HepG2 (cell line): ENCODE data around the gene TSLP. TPM values are rescaled to one million over a fixed set of nuclear protein-coding genes. Genes with fewer than 3 reads are reported as not detected.

Source experiments
- ATF7-NPFF ChIP-seq: sonication (generic); formaldehyde crosslinking; IDR thresholded peaks from 2 replicates; pipeline ENCODE4 v1.8.1; 2023; ENCODE audit warnings: mild to moderate bottlenecking, low read depth, missing genetic modification reagents, moderate library complexity
- CREM ChIP-seq, 2 experiments: sonication (generic) in 1 of 2; formaldehyde crosslinking in 1 of 2; IDR thresholded peaks; 2 replicates each; pipeline versions ENCODE4 v1.4.0 to v1.6.1; 2016 to 2020; ENCODE audit warnings: antibody characterized with exemption in 1 of 2, mild to moderate bottlenecking in 1 of 2, missing genetic modification reagents in 1 of 2
- DR1 ChIP-seq: sonication (generic); formaldehyde crosslinking; IDR thresholded peaks from 2 replicates; pipeline ENCODE4 v1.8.0; 2021; ENCODE audit warnings: mild to moderate bottlenecking, missing genetic modification reagents, inconsistent platforms
- HNRNPH1 ChIP-seq: fragments of 200-400 bp; formaldehyde crosslinking; optimal IDR thresholded peaks from 2 replicates; pipeline ENCODE3; 2017; ENCODE audit warnings: mild to moderate bottlenecking, low read depth, low read length
- MED8 ChIP-seq: sonication (generic); formaldehyde crosslinking; IDR thresholded peaks from 2 replicates; pipeline ENCODE4 v1.8.1; 2023; ENCODE audit warnings: mild to moderate bottlenecking, missing genetic modification reagents; ENCODE audit not compliant: insufficient replicate concordance
- NRL ChIP-seq: sonication (generic); formaldehyde crosslinking; IDR thresholded peaks from 2 replicates; pipeline ENCODE4 v1.5.0; 2020; ENCODE audit warnings: missing genetic modification reagents, mild to moderate bottlenecking, moderate library complexity, borderline replicate concordance
- PRMT3 ChIP-seq: sonication (generic); formaldehyde crosslinking; IDR thresholded peaks from 2 replicates; pipeline ENCODE4 v1.8.1; 2022; ENCODE audit warnings: low read depth, mild to moderate bottlenecking, moderate library complexity, missing genetic modification reagents, borderline replicate concordance
- SETDB1 ChIP-seq: sonication (generic); formaldehyde crosslinking; IDR thresholded peaks from 2 replicates; pipeline ENCODE4 v1.5.1; 2020; ENCODE audit warnings: missing genetic modification reagents, mild to moderate bottlenecking, borderline replicate concordance
- SMC3 ChIP-seq: IDR thresholded peaks from 2 replicates; pipeline ENCODE4 v1.6.1; 2011; ENCODE audit warnings: low read length, improper control_type of control experiment
- ZNF180 ChIP-seq: sonication (generic); formaldehyde crosslinking; IDR thresholded peaks from 2 replicates; pipeline ENCODE4 v1.4.0; 2020; ENCODE audit warnings: low read depth, missing genetic modification reagents, borderline replicate concordance
- ZNF354B ChIP-seq: sonication (generic); formaldehyde crosslinking; IDR thresholded peaks from 2 replicates; pipeline ENCODE4 v1.8.0; 2022; ENCODE audit warnings: mild to moderate bottlenecking, missing genetic modification reagents
- ZNF552 ChIP-seq: sonication (generic); formaldehyde crosslinking; IDR thresholded peaks from 2 replicates; pipeline ENCODE4 v1.9.0; 2022; ENCODE audit warnings: missing genetic modification reagents, mild to moderate bottlenecking, borderline replicate concordance
- ZNF7 ChIP-seq: IDR thresholded peaks from 2 replicates; pipeline ENCODE4 v1.6.1; 2016; ENCODE audit warnings: missing biosample characterization, missing genetic modification reagents
- ZNF773 ChIP-seq: sonication (generic); formaldehyde crosslinking; IDR thresholded peaks from 2 replicates; pipeline ENCODE4 v1.4.0; 2020; ENCODE audit warnings: missing genetic modification reagents, borderline replicate concordance
- polyA plus RNA-seq, 8 experiments: library from polyadenylated mRNA; depleted of rRNA in 3 of 8; stranded (reverse) in 7 of 8; unstranded in 1 of 8; fragments of >200 nt; fragmentation: Illumina TruSeq in 4 of 8; extraction: Trizol in 4 of 8; gene quantifications; 2 replicates each; pipeline versions ENCODE4 v1.2.1 to v1.2.3, GENCODE V29; 2011 to 2016; ENCODE audit warnings: low read depth in 4 of 8, missing spikeins in 1 of 8, mixed read lengths in 1 of 8; ENCODE audit not compliant: insufficient read depth in 1 of 8
- total RNA-seq, 5 experiments: library from RNA; depleted of rRNA; stranded (reverse); fragments of >200 nt; fragmentation: Illumina TruSeq; extraction: Trizol; gene quantifications; 2 replicates each; pipeline ENCODE4 v1.2.3, GENCODE V29; 2016; ENCODE audit warnings: low read depth in 1 of 5
- TF ChIP-seq, protein P1 (sequence below): sonication (generic); formaldehyde crosslinking; IDR thresholded peaks from 2 replicates; pipeline ENCODE4 v1.8.1; 2023; ENCODE audit warnings: mild to moderate bottlenecking, inconsistent platforms, moderate library complexity, missing genetic modification reagents, borderline replicate concordance
- TF ChIP-seq, protein P2 (sequence below): conservative IDR thresholded peaks from 2 replicates; pipeline ENCODE4 v1.6.1; 2018; ENCODE audit warnings: missing genetic modification reagents
- TF ChIP-seq, protein P3 (sequence below): sonication (generic); formaldehyde crosslinking; IDR thresholded peaks from 2 replicates; pipeline ENCODE4 v1.4.0; 2020; ENCODE audit warnings: mild to moderate bottlenecking, missing genetic modification reagents
- TF ChIP-seq, protein P4 (sequence below): sonication (generic); formaldehyde crosslinking; conservative IDR thresholded peaks from 2 replicates; pipeline ENCODE4 v1.5.0; 2020; ENCODE audit warnings: missing genetic modification reagents
- TF ChIP-seq, protein P5 (sequence below): sonication (generic); formaldehyde crosslinking; IDR thresholded peaks from 2 replicates; pipeline ENCODE4 v1.9.0; 2021; ENCODE audit warnings: missing genetic modification reagents, mild to moderate bottlenecking, borderline replicate concordance
- TF ChIP-seq, protein P6 (sequence below): sonication (generic); formaldehyde crosslinking; IDR thresholded peaks from 2 replicates; pipeline ENCODE4 v1.8.1; 2023; ENCODE audit warnings: missing genetic modification reagents, mild to moderate bottlenecking, borderline replicate concordance

TSLP gene
- total and polyA plus RNA-seq, 2 of the 13 experiments (the other 11 are each of a cell fraction or from before 2014, with no cell fraction given): not detected

DNA sequence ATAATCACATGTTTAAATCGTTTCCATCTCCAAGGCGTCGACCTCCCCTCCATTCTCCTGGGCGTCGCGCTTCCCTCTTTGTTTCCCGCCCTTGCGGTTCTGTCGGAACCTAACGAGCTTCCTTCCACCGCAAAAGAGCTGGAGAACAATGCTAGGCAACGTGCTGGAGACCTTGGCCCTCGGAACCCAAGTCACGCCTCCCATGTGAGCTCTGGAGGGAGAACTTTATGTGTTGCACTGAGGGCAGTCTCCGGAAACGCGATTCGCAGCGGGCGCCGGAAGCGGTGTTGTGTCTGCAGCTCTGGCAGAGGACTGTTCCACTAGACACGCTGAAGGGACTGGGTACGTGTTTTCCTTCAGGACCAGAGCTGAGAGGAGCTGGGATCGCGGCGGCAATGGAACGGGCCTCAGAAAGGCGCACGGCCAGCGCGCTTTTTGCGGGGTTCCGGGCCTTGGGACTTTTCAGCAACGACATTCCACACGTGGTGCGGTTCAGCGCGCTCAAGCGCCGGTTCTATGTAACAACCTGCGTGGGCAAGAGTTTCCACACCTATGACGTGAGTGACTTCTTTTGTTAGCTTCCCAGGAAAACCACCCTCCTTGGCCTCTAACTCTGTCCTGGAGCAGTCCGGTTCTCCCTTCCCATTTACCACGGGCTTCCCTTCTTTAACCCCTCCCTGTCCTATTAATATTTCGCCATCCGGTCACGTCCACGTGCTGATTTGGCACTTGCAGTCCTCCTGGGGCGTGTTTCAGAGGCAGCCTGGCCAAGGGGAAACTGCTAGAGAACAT lies 20.7 kb downstream of the TSLP start, which contains the start of gene WDR36 (continued):
- TF ChIP-seq, protein P1, sequence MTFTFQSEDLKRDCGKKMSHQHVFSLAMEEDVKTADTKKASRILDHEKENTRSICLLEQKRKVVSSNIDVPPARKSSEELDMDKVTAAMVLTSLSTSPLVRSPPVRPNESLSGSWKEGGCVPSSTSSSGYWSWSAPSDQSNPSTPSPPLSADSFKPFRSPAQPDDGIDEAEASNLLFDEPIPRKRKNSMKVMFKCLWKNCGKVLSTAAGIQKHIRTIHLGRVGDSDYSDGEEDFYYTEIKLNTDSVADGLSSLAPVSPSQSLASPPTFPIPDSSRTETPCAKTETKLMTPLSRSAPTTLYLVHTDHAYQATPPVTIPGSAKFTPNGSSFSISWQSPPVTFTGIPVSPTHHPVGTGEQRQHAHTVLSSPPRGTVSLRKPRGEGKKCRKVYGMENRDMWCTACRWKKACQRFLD (CRISPR knock-in tag): peak; percentile 92; the same call in 1 of the 2 replicates
- TF ChIP-seq SMC3 (no peak; the same call in 1 of the 2 replicates), DR1 (CRISPR knock-in tag) (peak; percentile 57; the same call in 1 of the 2 replicates), ZNF552 (peak; percentile 99), NRL (CRISPR knock-in tag) (peak; percentile 94), ZNF354B (CRISPR knock-in tag) (peak; percentile 98), HNRNPH1 (no peak), ZNF773 (CRISPR knock-in tag) (peak; percentile 83; the same call in 1 of the 2 replicates), ATF7-NPFF (peak; percentile 98), CREM (IDR thresholded peaks at IDR 0.05) (peak; percentile 92), CREM (CRISPR knock-in tag; IDR thresholded peaks at IDR 0.05) (no peak), PRMT3 (CRISPR knock-in tag) (peak; percentile 99), ZNF180 (CRISPR knock-in tag) (no peak), MED8 (CRISPR knock-in tag) (peak; percentile 82), SETDB1 (CRISPR knock-in tag) (peak; percentile 95; the same call in 1 of the 2 replicates), ZNF7 (CRISPR knock-in tag) (peak; percentile 55; the same call in 1 of the 2 replicates)
- TF ChIP-seq, protein P2, sequence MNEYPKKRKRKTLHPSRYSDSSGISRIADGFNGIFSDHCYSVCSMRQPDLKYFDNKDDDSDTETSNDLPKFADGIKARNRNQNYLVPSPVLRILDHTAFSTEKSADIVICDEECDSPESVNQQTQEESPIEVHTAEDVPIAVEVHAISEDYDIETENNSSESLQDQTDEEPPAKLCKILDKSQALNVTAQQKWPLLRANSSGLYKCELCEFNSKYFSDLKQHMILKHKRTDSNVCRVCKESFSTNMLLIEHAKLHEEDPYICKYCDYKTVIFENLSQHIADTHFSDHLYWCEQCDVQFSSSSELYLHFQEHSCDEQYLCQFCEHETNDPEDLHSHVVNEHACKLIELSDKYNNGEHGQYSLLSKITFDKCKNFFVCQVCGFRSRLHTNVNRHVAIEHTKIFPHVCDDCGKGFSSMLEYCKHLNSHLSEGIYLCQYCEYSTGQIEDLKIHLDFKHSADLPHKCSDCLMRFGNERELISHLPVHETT (CRISPR knock-in tag): peak; percentile 91
- TF ChIP-seq, protein P3, sequence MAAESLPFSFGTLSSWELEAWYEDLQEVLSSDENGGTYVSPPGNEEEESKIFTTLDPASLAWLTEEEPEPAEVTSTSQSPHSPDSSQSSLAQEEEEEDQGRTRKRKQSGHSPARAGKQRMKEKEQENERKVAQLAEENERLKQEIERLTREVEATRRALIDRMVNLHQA (CRISPR knock-in tag): no peak
- TF ChIP-seq, protein P4, sequence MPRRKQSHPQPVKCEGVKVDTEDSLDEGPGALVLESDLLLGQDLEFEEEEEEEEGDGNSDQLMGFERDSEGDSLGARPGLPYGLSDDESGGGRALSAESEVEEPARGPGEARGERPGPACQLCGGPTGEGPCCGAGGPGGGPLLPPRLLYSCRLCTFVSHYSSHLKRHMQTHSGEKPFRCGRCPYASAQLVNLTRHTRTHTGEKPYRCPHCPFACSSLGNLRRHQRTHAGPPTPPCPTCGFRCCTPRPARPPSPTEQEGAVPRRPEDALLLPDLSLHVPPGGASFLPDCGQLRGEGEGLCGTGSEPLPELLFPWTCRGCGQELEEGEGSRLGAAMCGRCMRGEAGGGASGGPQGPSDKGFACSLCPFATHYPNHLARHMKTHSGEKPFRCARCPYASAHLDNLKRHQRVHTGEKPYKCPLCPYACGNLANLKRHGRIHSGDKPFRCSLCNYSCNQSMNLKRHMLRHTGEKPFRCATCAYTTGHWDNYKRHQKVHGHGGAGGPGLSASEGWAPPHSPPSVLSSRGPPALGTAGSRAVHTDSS (CRISPR knock-in tag): no peak
- TF ChIP-seq, protein P5, sequence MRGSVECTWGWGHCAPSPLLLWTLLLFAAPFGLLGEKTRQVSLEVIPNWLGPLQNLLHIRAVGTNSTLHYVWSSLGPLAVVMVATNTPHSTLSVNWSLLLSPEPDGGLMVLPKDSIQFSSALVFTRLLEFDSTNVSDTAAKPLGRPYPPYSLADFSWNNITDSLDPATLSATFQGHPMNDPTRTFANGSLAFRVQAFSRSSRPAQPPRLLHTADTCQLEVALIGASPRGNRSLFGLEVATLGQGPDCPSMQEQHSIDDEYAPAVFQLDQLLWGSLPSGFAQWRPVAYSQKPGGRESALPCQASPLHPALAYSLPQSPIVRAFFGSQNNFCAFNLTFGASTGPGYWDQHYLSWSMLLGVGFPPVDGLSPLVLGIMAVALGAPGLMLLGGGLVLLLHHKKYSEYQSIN (CRISPR knock-in tag): no peak; the same call in 1 of the 2 replicates
- TF ChIP-seq, protein P6, sequence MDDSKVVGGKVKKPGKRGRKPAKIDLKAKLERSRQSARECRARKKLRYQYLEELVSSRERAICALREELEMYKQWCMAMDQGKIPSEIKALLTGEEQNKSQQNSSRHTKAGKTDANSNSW (CRISPR knock-in tag): peak; percentile 97
